Activated T-helper 1 cell treated with anti-CD3 and anti-CD28 coated beads, Interleukin-2, amount 50 U/mL, for 16 hours (primary cell): ENCODE measurements around the gene CCT4.
"Not testable (repeated sequence)": the region's sequence is repeated elsewhere in the genome, so short reads cannot be mapped to it uniquely, and the experiment has no call there.

Experiments used
- DNase-seq, 2 donors: peaks; one replicate each; pipeline ENCODE4 v3.0.0-alpha.2; 2020; ENCODE audit warnings: low read depth in 1 of 2, low spot score in 1 of 2

The CCT4 gene

GRCh38 chr2:61888267-61889055, at the start of gene CCT4:
TSS of gene CCT4 (minus strand) at chr2:61888656. CDS start at chr2:61888507, 149 bp downstream.
- DNase-seq = peak; percentile 87

GRCh38 chr2:61937886-61938285, 49.4 kb upstream of the CCT4 start:
- DNase-seq = no peak

- DNase-seq = no peak
Observed at GRCh38 chr2:61937098-61937497, 48.6 kb upstream of the CCT4 start.

- no peak for DNase-seq
Observed at GRCh38 chr2:61928826-61929461, 40.5 kb upstream of the CCT4 start.

- DNase-seq = no peak
Observed at GRCh38 chr2:61926531-61927477, 38.3 kb upstream of the CCT4 start.

- DNase-seq = no peak
Observed at GRCh38 chr2:61924895-61925663, 36.6 kb upstream of the CCT4 start.

- no peak for DNase-seq
Observed at GRCh38 chr2:61922714-61923113, 34.3 kb upstream of the CCT4 start.

- no peak for DNase-seq
Observed at GRCh38 chr2:61920548-61920947, 32.1 kb upstream of the CCT4 start.

GRCh38 chr2:61914794-61915193, 26.3 kb upstream of the CCT4 start:
- not testable (repeated sequence) for DNase-seq

GRCh38 chr2:61911510-61911909, 23.1 kb upstream of the CCT4 start:
- no peak for DNase-seq

- DNase-seq = no peak
Observed at GRCh38 chr2:61910603-61911002, 22.1 kb upstream of the CCT4 start.

- DNase-seq = no peak
Observed at GRCh38 chr2:61909116-61909515, 20.7 kb upstream of the CCT4 start.

- DNase-seq = no peak
Observed at GRCh38 chr2:61906186-61906470, 17.7 kb upstream of the CCT4 start.

- DNase-seq = peak; percentile 63 to 67
Observed at GRCh38 chr2:61905372-61906185, 17.1 kb upstream of the CCT4 start, which contains the start of gene COMMD1. TSS of gene COMMD1 (plus strand) at chr2:61905674. CDS start at chr2:61905679, 5 bp downstream.

- no peak for DNase-seq
Observed at GRCh38 chr2:61900281-61900680, 11.8 kb upstream of the CCT4 start.

- DNase-seq = no peak
Observed at GRCh38 chr2:61898810-61899209, 10.4 kb upstream of the CCT4 start.

GRCh38 chr2:61887717-61888266, 664 bp downstream of the CCT4 start:
- no peak for DNase-seq

GRCh38 chr2:61885896-61886603, 2.4 kb downstream of the CCT4 start:
- DNase-seq = no peak

GRCh38 chr2:61882850-61883249, 5.6 kb downstream of the CCT4 start:
- no peak for DNase-seq
